HepG2 (cell line): ENCODE measurements around the gene PLK5. TPM values are rescaled to one million over a fixed set of nuclear protein-coding genes. Genes with fewer than 3 reads are reported as not detected.

Source experiments
- ADNP ChIP-seq: sonication (generic); formaldehyde crosslinking; IDR thresholded peaks from 2 replicates; pipeline ENCODE4 v1.4.0; 2020; ENCODE audit warnings: missing genetic modification reagents
- BCLAF1 ChIP-seq: fragments of 450-650 bp; IDR thresholded peaks from 2 replicates; pipeline ENCODE4 v1.6.1; 2017; ENCODE audit warnings: mild to moderate bottlenecking
- ETS1 ChIP-seq: sonication (generic); formaldehyde crosslinking; IDR thresholded peaks from 2 replicates; pipeline ENCODE4 v1.4.0; 2020; ENCODE audit warnings: missing genetic modification reagents
- PBX3 ChIP-seq: sonication (generic); formaldehyde crosslinking; IDR thresholded peaks from 2 replicates; pipeline ENCODE4 v1.8.1; 2023; ENCODE audit warnings: missing genetic modification reagents, inconsistent platforms, borderline replicate concordance
- PPARG ChIP-seq: conservative IDR thresholded peaks from 2 replicates; pipeline ENCODE4 v1.6.1; 2016; ENCODE audit warnings: missing biosample characterization, missing genetic modification reagents
- RXRA ChIP-seq: sonication (generic); formaldehyde crosslinking; IDR thresholded peaks from 2 replicates; pipeline ENCODE4 v1.5.1; 2020; ENCODE audit warnings: missing genetic modification reagents
- ZBTB4 ChIP-seq: sonication (generic); formaldehyde crosslinking; IDR thresholded peaks from 2 replicates; pipeline ENCODE4 v1.4.0; 2020; ENCODE audit warnings: missing genetic modification reagents, mild to moderate bottlenecking, borderline replicate concordance
- ZNF354B ChIP-seq: sonication (generic); formaldehyde crosslinking; IDR thresholded peaks from 2 replicates; pipeline ENCODE4 v1.8.0; 2022; ENCODE audit warnings: mild to moderate bottlenecking, missing genetic modification reagents
- ZNF382 ChIP-seq: sonication (generic); formaldehyde crosslinking; IDR thresholded peaks from 2 replicates; pipeline ENCODE4 v1.5.0; 2020; ENCODE audit warnings: missing genetic modification reagents, mild to moderate bottlenecking, borderline replicate concordance
- ZNF446 ChIP-seq: sonication (generic); formaldehyde crosslinking; IDR thresholded peaks from 2 replicates; pipeline ENCODE4 v1.5.0; 2020; ENCODE audit warnings: mild to moderate bottlenecking, missing genetic modification reagents
- ZNF687 ChIP-seq: sonication (generic); formaldehyde crosslinking; IDR thresholded peaks from 2 replicates; pipeline ENCODE4 v1.5.1; 2020; ENCODE audit warnings: mild to moderate bottlenecking, missing genetic modification reagents, moderate library complexity
- ZNF784 ChIP-seq: sonication (generic); formaldehyde crosslinking; IDR thresholded peaks from 2 replicates; pipeline ENCODE4 v1.5.1; 2020; ENCODE audit warnings: missing genetic modification reagents, mild to moderate bottlenecking, borderline replicate concordance
- polyA plus RNA-seq, 8 experiments: library from polyadenylated mRNA; depleted of rRNA in 3 of 8; stranded (reverse) in 7 of 8; unstranded in 1 of 8; fragments of >200 nt; fragmentation: Illumina TruSeq in 4 of 8; extraction: Trizol in 4 of 8; gene quantifications; 2 replicates each; pipeline versions ENCODE4 v1.2.1 to v1.2.3, GENCODE V29; 2011 to 2016; ENCODE audit warnings: low read depth in 4 of 8, missing spikeins in 1 of 8, mixed read lengths in 1 of 8; ENCODE audit not compliant: insufficient read depth in 1 of 8
- total RNA-seq, 5 experiments: library from RNA; depleted of rRNA; stranded (reverse); fragments of >200 nt; fragmentation: Illumina TruSeq; extraction: Trizol; gene quantifications; 2 replicates each; pipeline ENCODE4 v1.2.3, GENCODE V29; 2016; ENCODE audit warnings: low read depth in 1 of 5

Gene PLK5
- total and polyA plus RNA-seq, 2 of the 13 experiments (the other 11 are each of a cell fraction or from before 2014, with no cell fraction given): not detected

- no peak for TF ChIP-seq ZNF446
- TF ChIP-seq ZNF784 (CRISPR knock-in tag): no peak
- no peak for TF ChIP-seq PBX3
- TF ChIP-seq ZNF382 (CRISPR knock-in tag): no peak
- TF ChIP-seq BCLAF1: no peak
- TF ChIP-seq ADNP (CRISPR knock-in tag): 0 out of 2 replicates have a peak, but pooled peaks have one; percentile 52
- TF ChIP-seq ZNF687: 0 out of 2 replicates have a peak, but pooled peaks have one; percentile 28
- TF ChIP-seq ZNF354B (CRISPR knock-in tag): no peak
- no peak for TF ChIP-seq ETS1 (CRISPR knock-in tag)
- peak; percentile 20; the same call in 1 of the 2 replicates for TF ChIP-seq RXRA (CRISPR knock-in tag)
- no peak for TF ChIP-seq ZBTB4 (CRISPR knock-in tag)
- TF ChIP-seq PPARG (CRISPR knock-in tag): no peak
These were observed 41.3 kb upstream of the PLK5 start (continued) for GRCh38 chr19:1482361-1483130.
